HG02610 (cell line): ENCODE data around the gene NOTO.

Source experiments
- ATAC-seq: cut with Tn5 transposase; IDR thresholded peaks from one replicate; pipeline ENCODE4 v1.9.1; 2021; ENCODE audit warnings: mild to moderate bottlenecking, moderate library complexity; ENCODE audit not compliant: unreplicated experiment

Gene NOTO

DNA sequence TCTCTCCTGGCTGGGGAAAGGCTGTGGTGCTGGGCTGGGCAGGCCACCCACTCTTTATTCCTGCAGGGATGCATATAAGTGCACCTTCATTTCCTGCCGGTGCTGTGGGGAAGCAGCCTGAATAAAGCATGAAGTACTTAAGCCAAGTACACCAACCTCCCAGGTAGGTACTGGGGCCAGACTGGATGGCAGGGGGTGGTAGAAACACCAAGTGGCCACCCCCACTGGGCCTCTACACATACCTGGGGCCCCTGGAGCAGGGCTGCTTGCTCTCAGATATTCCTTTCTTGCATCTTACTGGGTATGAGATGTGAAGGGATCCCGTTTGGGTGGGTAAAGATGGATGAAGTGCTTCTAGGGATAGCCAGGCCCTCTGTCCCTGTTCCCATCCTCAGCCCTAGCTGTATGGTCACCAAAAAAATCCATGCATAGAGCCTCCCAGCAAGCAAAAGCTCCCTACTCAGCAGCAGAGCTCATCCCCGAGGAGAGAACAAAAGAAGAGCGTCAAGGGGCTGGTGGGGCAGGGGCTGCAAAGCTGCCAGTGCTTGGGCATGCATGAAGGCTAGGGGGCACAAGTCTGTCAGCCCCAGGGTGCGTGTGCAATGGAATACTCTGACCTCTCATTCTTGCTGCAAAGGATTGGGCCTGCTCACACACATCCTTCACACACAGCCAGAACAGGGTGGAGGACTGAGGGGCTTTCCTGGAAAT lies 53.7 kb downstream of the NOTO start:
- no peak for ATAC-seq

DNA sequence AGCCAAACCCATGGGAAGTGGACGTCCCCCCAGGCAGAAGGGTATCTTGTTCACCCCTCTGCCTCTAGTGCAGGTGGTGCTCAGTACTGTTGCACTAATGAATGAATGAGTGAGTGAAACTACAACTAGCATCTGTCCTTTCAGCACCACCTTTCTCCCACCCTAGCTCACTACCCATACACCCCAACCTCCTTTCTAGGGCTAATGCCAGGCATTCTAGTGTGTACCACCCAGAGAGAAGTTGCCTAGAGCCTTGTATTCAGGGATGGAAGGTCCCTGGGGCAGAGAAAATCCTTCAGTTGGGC lies 54.2 kb downstream of the NOTO start:
- ATAC-seq, result no peak

DNA sequence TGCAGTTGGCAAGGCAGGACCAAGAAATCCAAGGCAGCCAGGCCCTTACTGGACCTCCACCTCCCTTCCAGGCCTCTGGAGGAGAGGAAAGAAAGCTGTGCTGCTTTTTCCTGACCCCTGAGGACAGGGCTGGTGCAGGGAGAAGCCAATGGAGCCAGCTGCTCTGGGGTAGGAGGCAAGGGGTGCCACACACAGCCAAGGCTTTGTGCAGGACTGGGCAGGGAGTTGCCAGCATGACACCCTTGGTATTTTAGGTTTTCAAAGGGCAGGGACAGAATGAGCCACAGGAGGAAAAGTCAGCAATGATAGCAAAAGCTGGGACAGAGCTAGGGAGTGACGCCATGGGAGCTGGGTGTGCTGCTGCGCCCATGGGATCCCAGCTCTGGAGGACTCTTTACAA lies 54.6 kb downstream of the NOTO start:
- no peak for ATAC-seq

DNA sequence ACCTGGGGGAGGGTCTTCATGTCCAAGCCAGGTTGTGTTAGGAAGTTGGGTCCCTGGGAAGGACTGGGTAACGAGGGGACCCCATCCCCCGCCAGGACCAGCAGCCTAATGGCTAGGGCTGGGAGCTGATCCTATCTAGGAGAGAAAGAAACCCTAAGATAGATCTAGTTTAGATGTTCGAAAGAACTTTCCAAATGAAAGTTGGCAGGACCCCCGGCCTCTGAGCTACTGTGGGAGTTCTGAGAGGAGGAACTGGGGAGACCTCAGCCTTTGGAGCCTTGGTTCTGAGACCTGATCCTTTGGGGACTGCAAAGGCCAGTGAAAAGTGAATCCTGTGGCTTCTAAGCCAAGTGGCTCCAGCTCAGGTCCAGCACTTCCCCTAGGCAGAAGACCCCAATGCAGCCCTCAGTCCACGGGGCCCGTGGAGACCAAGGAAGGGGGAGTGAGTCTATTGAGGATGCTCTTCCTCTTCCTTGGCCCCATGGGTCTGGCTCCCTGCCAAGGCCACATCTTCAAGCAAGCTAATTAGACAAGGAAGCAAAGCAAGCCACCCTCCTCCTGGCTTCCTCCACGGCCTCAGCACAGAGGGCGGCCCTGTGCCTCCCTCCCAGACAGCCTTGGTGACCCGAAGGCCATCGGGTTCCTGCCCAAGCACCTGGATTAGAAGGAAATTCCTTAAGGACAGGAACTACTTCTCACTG lies 55.2 kb downstream of the NOTO start:
- no peak for ATAC-seq

DNA sequence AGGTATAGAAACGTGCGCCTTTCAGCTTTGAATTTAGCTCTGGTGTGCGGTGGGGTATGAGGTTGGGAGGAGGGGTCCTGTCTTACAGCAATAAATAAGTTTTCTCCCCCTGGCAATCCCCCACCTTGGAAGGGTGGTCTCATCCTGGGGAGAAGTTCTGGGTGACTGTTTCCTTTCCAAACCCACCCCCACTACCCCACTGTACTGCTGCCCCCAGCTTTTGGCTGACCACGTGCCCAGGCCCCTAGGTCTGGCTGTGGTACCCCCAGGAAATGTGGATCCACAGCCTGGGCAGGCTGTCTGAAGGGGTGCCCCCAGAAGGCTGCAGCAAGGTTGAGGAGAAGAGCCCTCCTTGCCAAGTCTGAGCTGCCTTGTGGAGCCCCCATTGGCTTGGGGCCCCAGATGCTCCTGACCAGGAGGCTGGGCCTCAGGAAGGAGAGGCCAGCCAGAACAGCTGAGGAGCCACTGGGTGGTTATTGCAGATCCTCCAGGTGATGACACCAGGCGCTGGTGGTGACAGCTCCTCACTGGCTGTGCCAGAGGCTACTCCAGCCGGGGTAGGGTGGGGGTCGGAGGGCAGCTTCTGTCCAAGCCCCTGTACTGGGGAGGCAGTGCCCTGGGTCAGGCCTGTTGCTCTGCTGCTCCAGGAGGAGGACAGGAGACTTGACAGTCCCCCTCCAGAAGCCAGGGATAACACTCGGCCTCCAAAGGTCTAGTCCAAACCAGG lies 56.0 kb downstream of the NOTO start:
- ATAC-seq, result no peak

DNA sequence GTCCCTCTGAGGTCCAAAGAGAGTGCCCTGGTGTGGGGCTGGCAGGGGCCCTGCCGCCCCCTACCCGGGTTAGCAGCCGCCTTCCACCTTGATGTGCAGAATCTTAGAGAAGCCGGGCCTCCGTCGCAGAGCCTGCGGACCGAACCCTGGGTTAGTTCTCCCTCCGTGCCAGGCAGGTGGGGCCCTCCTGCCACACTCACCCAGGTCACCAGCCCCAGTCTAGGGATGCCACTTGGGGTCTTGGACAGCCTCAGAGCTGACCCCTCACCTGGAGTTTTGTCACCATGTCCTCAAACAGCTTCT lies 56.5 kb downstream of the NOTO start:
- ATAC-seq, result no peak

DNA sequence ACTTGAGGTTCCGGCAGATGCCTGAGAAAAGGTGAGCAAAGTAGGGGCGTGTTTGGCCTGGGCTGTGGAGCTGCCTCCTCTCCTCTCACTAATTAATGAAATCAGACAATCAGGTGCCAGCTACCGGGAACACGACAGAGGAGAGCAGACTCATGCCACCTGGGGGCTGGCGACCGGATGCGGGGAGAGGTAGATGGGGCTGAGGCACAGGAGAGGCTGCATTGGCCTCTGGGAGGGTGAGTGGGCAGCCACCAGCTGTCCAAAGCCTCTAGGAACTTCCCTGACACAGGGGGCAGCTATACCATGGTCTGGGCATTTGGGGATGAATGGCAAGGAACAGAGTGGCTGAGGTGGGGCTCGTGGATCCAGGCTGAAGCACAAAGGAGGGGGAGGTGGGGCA lies 56.9 kb downstream of the NOTO start:
- no peak for ATAC-seq

DNA sequence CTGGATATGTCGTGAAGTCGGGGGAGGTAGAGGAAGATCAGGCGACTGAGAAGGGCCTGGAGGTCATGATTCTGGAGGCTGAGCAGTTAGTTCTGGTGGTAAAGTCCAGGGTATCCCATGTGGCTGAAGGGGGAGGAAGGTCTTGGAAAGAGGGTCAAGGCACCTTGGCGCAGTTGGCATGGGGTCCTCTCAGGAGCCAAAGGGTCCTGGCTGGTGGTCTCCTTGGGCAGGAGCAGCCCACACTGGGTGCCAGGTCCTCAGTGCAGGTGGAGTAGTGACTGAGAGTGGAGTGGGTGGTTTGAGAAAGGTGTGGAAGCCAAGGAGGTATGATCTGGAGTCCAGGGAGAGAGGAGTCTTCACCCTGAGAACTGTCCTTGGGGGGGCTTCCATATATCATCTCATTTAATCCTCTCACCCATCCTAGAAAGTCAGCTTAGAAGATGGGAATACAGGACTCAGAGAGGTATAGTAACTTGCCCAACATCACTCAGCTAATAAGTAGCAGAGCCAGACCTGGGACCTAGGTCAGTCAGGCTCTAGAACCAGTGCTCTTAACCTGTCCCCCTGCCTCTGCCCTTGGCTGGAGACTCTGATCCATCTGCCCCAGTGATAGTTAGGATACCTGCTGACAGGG lies 57.4 kb downstream of the NOTO start:
- no peak for ATAC-seq

DNA sequence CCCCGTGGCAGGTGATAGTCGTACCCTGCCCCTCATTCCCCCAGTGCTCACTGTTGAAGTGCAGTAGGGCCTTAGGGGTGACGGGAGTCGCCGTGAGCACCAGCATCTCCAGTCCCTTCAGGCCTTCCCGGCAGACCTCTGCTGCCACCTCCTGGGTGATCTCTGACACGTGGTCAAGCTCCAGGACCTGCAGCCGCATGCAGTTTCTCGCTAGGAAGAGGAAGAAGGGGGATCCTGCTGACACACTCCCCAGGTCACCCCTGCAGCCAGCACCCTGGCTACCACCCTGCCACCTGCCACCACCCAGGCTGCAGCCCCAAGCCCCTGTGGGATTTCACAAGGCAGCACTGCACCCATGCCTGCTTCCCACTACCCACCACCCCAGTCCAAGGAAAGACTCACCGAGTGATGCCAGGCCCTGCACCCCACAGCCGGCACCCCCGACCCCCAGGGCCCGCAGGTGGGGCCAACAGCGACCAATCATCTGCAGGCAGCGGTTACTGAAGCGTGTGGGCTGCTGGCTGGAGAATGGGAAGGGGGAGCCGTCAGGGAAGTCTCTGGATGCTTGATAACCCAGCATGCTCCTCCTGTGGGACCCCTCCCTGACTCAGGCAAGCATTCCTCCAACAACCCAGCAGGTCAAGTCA lies 58.1 kb downstream of the NOTO start:
- ATAC-seq, result no peak
